ENCODE results near the gene SLC16A5.
"Not testable (repeated sequence)": the region's sequence is repeated elsewhere in the genome, so short reads cannot be mapped to it uniquely, and the experiment has no call there.

The SLC16A5 gene, protein sequence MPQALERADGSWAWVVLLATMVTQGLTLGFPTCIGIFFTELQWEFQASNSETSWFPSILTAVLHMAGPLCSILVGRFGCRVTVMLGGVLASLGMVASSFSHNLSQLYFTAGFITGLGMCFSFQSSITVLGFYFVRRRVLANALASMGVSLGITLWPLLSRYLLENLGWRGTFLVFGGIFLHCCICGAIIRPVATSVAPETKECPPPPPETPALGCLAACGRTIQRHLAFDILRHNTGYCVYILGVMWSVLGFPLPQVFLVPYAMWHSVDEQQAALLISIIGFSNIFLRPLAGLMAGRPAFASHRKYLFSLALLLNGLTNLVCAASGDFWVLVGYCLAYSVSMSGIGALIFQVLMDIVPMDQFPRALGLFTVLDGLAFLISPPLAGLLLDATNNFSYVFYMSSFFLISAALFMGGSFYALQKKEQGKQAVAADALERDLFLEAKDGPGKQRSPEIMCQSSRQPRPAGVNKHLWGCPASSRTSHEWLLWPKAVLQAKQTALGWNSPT

DNA sequence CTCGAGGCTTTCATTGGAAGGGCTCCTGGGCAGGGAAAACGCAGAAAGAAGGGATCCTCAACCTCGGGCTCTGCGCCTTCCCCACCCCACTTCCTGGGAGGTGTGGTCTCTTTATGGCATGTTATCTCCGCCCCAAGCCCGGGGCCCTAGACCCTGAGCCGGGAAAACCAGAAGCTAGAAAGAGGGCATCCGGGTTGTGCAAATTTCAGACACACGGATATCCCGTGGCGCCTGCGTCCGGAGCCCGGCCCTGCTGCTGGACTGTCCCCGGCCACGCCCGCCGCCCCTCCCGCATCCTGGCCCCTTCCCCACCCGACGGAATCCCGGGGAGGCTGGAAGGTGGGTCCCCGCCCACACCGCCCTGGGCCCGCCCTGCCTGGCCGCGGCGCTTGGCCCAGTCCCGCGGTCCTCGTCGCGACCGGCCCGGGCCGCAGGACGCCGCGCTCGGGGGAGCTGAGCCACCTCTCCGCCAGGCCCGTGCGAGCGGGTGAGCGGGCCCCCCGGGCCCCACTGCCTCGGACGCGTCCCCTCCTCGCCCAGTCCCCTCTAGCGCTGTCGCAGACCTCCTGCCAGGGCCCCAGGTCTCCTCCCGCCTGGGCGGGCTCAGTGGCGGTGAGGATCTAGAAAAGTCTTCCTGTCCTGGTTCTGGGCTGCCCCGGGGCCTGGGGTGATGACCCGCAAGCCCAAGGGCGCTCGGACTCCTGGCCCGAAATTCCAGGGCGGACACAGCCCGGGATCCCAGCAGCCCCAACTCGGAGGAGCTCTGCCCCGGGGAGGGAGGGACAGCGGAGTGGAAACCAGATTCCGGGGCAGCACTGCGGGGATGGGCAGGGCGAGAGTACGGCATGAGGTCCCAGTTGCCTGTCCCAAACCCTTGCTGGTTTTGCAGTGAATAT is at the start of gene SLC16A5:
TSS of gene SLC16A5 (plus strand) at position 397 of the 896 bp plus-strand sequence. CDS start 5,683 bp downstream, outside the sequence.
- no peak for DNase-seq (ENCODE audit: low read depth)

DNA sequence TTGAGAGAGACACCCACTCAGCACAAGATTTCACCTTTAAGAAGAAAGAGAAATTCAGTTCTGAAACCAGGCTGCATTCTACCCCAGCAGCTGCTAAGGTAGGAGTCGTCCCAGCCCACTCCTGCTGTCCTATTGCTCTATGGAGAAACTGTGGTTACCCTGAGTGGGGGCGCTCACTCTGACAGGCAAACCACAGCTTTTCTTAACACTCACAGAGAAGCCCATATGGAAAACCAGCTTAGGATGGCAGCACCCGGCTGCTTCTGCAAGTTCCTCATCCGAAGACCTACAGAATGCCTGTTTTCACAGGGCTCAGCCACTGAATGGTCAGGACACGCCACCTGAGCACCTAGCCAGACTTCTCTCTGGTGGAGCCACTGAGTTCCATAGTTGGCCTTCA is 48.5 kb upstream of the SLC16A5 start:
- DNase-seq (ENCODE audit: low read depth): no peak

GRCh38 chr17:75041656-75042280 is 46.0 kb upstream of the SLC16A5 start:
- no peak for DNase-seq (ENCODE audit: low read depth)

- DNase-seq (ENCODE audit: low read depth): not testable (repeated sequence)
Measured at GRCh38 chr17:75043789-75044188, 44.0 kb upstream of the SLC16A5 start.

DNA sequence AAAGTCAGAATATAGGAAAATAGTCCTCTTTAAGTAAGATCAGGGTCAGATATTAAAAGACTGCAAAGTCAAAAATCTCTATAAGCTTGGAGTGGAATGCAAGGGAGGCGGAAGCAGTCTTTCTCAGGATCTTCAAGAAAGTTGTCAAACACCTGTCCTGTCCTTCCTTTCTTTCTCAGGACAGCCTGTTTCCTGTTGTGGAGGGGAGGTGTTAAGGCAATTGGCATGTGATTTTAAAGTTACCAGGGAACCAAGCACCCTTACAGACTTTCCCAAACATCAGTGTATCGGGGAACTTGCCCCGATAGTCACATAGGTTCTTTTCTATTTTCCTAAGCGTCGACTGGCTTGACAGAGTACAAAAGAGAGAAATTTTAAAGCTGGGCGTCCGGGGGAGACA is 43.0 kb upstream of the SLC16A5 start:
- no peak for DNase-seq (ENCODE audit: low read depth)

DNA sequence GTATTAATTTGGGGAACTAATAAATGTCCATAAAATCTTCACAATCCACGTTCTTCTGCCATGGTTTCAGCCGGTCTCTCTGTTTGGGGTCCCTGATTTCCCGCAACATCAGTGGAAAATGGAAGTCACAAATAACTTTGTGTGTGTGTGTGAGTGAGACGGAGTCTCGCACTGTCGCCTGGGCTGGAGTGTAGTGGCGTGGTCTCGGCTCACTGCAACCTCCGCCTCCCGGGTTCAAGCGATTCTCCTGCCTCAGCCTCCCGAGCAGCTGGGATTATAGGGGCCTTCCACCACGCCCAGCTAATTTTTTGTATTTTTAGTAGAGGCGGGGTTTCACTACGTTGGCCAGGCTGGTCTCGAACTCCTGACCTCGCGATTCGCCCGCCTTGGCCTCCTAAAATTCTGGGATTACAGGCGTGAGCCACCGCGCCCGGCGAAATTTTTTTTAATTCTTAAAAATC is 41.8 kb upstream of the SLC16A5 start:
- not testable (repeated sequence) for DNase-seq (ENCODE audit: low read depth)

- peak; percentile 95 for DNase-seq (ENCODE audit: low read depth)
Measured at GRCh38 chr17:75046407-75047289, 41.1 kb upstream of the SLC16A5 start, which contains the start of the genes ATP5PD and KCTD2. TSS of gene ATP5PD (minus strand) at chr17:75046969. CDS start at chr17:75042650, 4,319 bp downstream. TSS of gene KCTD2 (plus strand) at chr17:75047225. CDS start at chr17:75047251, 26 bp downstream.

GRCh38 chr17:75047398-75048098 is 40.2 kb upstream of the SLC16A5 start:
- no peak for DNase-seq (ENCODE audit: low read depth)

- no peak for DNase-seq (ENCODE audit: low read depth)
Measured at GRCh38 chr17:75048249-75048878, 39.4 kb upstream of the SLC16A5 start.

- no peak for DNase-seq (ENCODE audit: low read depth)
Measured at GRCh38 chr17:75049057-75049456, 38.7 kb upstream of the SLC16A5 start.

- DNase-seq (ENCODE audit: low read depth): no peak
Measured at GRCh38 chr17:75049706-75050105, 38.0 kb upstream of the SLC16A5 start.

GRCh38 chr17:75051941-75052340 is 35.8 kb upstream of the SLC16A5 start:
- DNase-seq (ENCODE audit: low read depth): no peak

- DNase-seq (ENCODE audit: low read depth): no peak
Measured at GRCh38 chr17:75059369-75060345, 28.1 kb upstream of the SLC16A5 start.

DNA sequence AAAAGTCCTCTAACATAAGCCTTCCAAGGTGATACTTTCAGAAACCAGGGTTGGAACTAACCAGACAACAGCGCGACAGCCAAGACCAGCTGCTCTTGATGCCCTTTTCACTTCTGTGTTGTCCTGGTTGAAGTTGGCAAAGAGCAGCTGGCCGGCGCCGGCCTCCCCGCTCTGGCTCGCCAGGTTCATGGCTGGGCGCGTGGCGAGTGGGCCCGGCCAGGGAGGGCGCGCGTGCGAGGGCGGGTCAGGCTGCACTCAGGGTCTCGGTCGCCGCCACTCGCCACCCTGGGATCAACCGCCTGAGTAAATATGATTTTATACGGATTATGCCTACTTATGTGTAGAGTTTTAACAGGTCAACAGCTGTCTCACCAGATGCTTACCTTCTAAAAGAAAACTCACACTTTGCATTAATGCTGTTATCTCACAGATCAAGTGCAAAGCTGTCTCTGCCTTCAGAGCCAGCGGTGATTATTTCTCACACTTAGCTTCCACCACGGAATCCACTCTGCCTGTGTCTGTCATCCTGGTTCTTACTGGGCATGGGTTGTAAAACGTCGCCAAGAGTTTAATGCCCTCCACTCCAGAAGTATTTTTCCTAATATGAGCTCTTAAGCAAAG is 27.2 kb upstream of the SLC16A5 start:
- no peak for DNase-seq (ENCODE audit: low read depth)

DNA sequence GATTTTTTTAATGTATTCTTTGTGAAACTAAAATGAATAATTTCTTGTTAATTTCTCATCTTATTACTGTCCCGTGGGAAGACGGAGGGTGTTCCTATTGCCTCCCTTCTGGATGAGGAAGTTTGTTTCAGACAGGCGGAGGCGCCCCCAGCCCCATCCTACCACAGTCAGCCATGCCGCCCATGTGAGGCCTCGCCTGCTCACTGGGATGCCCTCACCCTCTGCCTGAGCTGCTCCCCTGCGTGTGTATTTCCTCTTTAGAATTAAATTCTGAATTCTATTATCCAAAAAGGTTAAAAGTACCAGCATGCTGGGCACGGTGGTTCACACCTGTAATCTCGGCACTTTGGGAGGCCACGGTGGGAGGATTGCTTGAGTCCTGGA is 26.7 kb upstream of the SLC16A5 start:
- no peak for DNase-seq (ENCODE audit: low read depth)

GRCh38 chr17:75061618-75062017 is 26.1 kb upstream of the SLC16A5 start:
- no peak for DNase-seq (ENCODE audit: low read depth)

DNA sequence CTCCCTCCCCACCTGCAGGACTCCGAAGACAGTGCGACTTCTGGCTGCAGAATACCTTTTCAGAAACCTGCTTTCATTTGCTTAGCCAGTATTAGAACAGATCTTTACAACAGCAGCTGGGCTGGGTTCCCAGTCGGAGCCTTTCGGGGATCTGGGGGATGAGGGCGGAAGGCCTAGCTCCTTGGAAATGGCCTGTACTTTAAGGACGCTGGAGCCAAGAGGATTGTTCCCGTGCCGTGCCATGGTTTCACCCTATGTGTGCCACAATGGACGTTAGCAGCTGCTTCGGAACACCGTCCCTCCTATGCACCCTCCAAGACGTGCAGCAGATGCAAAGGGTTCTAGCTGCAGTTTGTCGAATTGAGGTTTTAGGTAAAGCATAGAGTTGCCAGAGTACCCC is 24.6 kb upstream of the SLC16A5 start:
- no peak for DNase-seq (ENCODE audit: low read depth)

- DNase-seq (ENCODE audit: low read depth): no peak
Measured at GRCh38 chr17:75063626-75064025, 24.1 kb upstream of the SLC16A5 start.
